GM12891 (cell line): ENCODE measurements around the gene BAZ2A.

Source experiments
- PAX5 ChIP-seq: IDR thresholded peaks from 2 replicates; pipeline ENCODE4 v1.6.1; 2011; ENCODE audit warnings: low read length, moderate library complexity, mild to moderate bottlenecking; ENCODE audit not compliant: insufficient read depth, severe bottlenecking
- POLR2A ChIP-seq: IDR thresholded peaks from 2 replicates; pipeline ENCODE4 v1.6.1; 2011; ENCODE audit warnings: low read depth, low read length, control low read depth
- POLR2AphosphoS5 ChIP-seq: IDR thresholded peaks from 2 replicates; pipeline ENCODE4 v1.6.1; 2011; ENCODE audit warnings: low read depth, low read length, control low read depth
- POU2F2 ChIP-seq: IDR thresholded peaks from 2 replicates; pipeline ENCODE4 v1.6.1; 2011; ENCODE audit warnings: low read depth, mild to moderate bottlenecking, control low read depth, low read length, moderate library complexity
- SPI1 ChIP-seq: IDR thresholded peaks from 2 replicates; pipeline ENCODE4 v1.6.1; 2011; ENCODE audit warnings: low read depth, low read length, control low read depth
- TAF1 ChIP-seq: IDR thresholded peaks from 2 replicates; pipeline ENCODE4 v1.6.1; 2011; ENCODE audit warnings: low read depth, low read length, control low read depth

GRCh38 chr12:56589783-56590182 lies 40.3 kb downstream of the BAZ2A start:
- no peak for TF ChIP-seq POLR2AphosphoS5
- TF ChIP-seq POLR2A = no peak
- no peak for TF ChIP-seq TAF1
- no peak for TF ChIP-seq SPI1
- no peak for TF ChIP-seq POU2F2
- TF ChIP-seq PAX5 = no peak
